GM12878 (cell line): ENCODE results near the gene MSANTD2. TPM values are rescaled to one million over a fixed set of nuclear protein-coding genes. Genes with fewer than 3 reads are reported as not detected.

Experiments used
- ATAC-seq: fragments of 200-7000 bp; cut with Tn5 transposase; 3 replicates; pipeline ENCODE4 v1.9.1; 2020; ENCODE audit warnings: mild to moderate bottlenecking, moderate library complexity
- BruUV-seq: library from RNA; stranded (reverse); fragments of 400-500 nt; replicated peaks from 2 replicates; lab custom pipeline; 2021; lab: Mats Ljungman, UMichigan
- CTCF ChIA-PET: fragments of 300-600 bp; sonication (Branson Sonifier 250); formaldehyde crosslinking; extraction: SDS; loops from one replicate; lab custom pipeline; 2021; ENCODE audit warnings: inconsistent platforms; lab: Yijun Ruan, JAX
- POLR2A ChIA-PET: fragments of 350-600 bp; formaldehyde crosslinking; extraction: SDS; loops from one replicate; lab custom pipeline; 2021; ENCODE audit warnings: inconsistent platforms; lab: Charles Lee
- RAD21 ChIA-PET: fragments of 300-600 bp; sonication (Branson Sonifier 250); formaldehyde crosslinking; loops from one replicate; lab custom pipeline; 2023; ENCODE audit warnings: antibody characterized with exemption; ENCODE audit not compliant: unreplicated experiment; lab: Charles Lee
- SMC1A ChIA-PET: fragments of 300-600 bp; sonication (Branson Sonifier 250); formaldehyde crosslinking; loops from one replicate; lab custom pipeline; 2023; ENCODE audit not compliant: unreplicated experiment, uncharacterized antibody; lab: Charles Lee
- DNase-seq: peaks from one replicate; pipeline ENCODE4 v3.0.0-alpha.2; 2011; ENCODE audit warnings: low read depth, low spot score
- FAIRE-seq: peaks from 3 replicates; lab custom pipeline; 2011; peaks lifted over from hg19 to GRCh38; lab: Jason Lieb, UNC
- H2AFZ ChIP-seq: 2 replicates; pipeline ENCODE4 v1.6.0; 2011; ENCODE audit warnings: low read depth, low read length, control low read depth; ENCODE audit not compliant: control insufficient read depth
- H3K27ac ChIP-seq: 2 replicates; pipeline ENCODE4 v1.5.1; 2011; ENCODE audit warnings: control low read depth; ENCODE audit not compliant: control insufficient read depth, insufficient read depth
- H3K27me3 ChIP-seq, 2 experiments: replicated peaks in 1 of 2; 2 replicates each; pipeline versions ENCODE4 v1.6.0 to v1.6.1; 2011; ENCODE audit warnings: low read length in 1 of 2; ENCODE audit not compliant: control insufficient read depth in 2 of 2, insufficient read depth in 2 of 2
- H3K36me3 ChIP-seq, 2 experiments: 2 replicates each; pipeline ENCODE4 v1.5.1; 2011; ENCODE audit warnings: low read length in 1 of 2; ENCODE audit not compliant: control insufficient read depth in 2 of 2, insufficient read depth in 2 of 2
- H3K4me1 ChIP-seq: 2 replicates; pipeline ENCODE4 v1.6.1; 2011; ENCODE audit warnings: mild to moderate bottlenecking, low read length, moderate library complexity, mixed read lengths; ENCODE audit not compliant: control insufficient read depth, insufficient read depth
- H3K4me2 ChIP-seq: 2 replicates; pipeline ENCODE4 v1.6.0; 2011; ENCODE audit warnings: control low read depth; ENCODE audit not compliant: control insufficient read depth, insufficient read depth
- H3K4me3 ChIP-seq: fragments of 200-600 bp; sonication (generic); 2 replicates; pipeline ENCODE4 v1.5.1; 2016
- H3K79me2 ChIP-seq: 2 replicates; pipeline ENCODE4 v1.6.0; 2011; ENCODE audit warnings: low read length; ENCODE audit not compliant: control insufficient read depth, insufficient read depth
- H3K9ac ChIP-seq: 2 replicates; pipeline ENCODE4 v1.8.0; 2011; ENCODE audit warnings: low read length, control low read depth, mixed read lengths; ENCODE audit not compliant: control insufficient read depth, insufficient read depth
- H3K9me3 ChIP-seq: replicated peaks from 3 replicates; pipeline ENCODE4 v1.5.1; 2011; ENCODE audit warnings: mild to moderate bottlenecking, low read length; ENCODE audit not compliant: control insufficient read depth, insufficient read depth
- H4K20me1 ChIP-seq: 2 replicates; pipeline ENCODE4 v1.6.0; 2011; ENCODE audit not compliant: control insufficient read depth, insufficient read depth
- CUX1 ChIP-seq: IDR thresholded peaks from 2 replicates; pipeline ENCODE4 v1.6.1; 2012; ENCODE audit warnings: improper control_type of control experiment, low read depth, low read length; ENCODE audit not compliant: insufficient replicate concordance
- SIN3A ChIP-seq: IDR thresholded peaks from 2 replicates; pipeline ENCODE4 v1.6.1; 2012; ENCODE audit warnings: low read depth, low read length, improper control_type of control experiment
- TCF7 ChIP-seq: IDR thresholded peaks from 2 replicates; pipeline ENCODE4 v1.6.1; 2014; ENCODE audit warnings: antibody characterized with exemption, borderline replicate concordance
- WGBS: methylation state at CpG from one replicate; pipeline ENCODE4 v1.1.6; 2016; ENCODE audit warnings: low lambda C conversion rate; ENCODE audit not compliant: insufficient replicate concordance, insufficient coverage; ENCODE audit errors: missing lambda C conversion rate; 5-methylcytosine and 5-hydroxymethylcytosine counted together
- in situ Hi-C: fragments of 300-500 bp; cut with MboI; formaldehyde crosslinking; loops from 9 replicates; pipeline ENCODE4 v1.14.3; 2018; ENCODE audit warnings: mixed read lengths
- intact Hi-C: fragments of 100-400 bp; cut with micrococcal nuclease; formaldehyde crosslinking; loops from one replicate; pipeline ENCODE4 v1.14.2; 2022; ENCODE audit not compliant: unreplicated experiment
- polyA plus RNA-seq, 11 experiments: library from polyadenylated mRNA; depleted of rRNA in 4 of 11; unstranded in 6 of 11; stranded (reverse) in 5 of 11; fragments of >200 nt; fragmentation: Nextera tagmentation in 4 of 11; fragmentation: Illumina TruSeq in 1 of 11; extraction: Ambion mirVana in 4 of 11; extraction: Trizol in 1 of 11; gene quantifications; 1 replicate in 1 of 11; 2 replicates in 10 of 11; pipeline versions ENCODE4 v1.2.1 to v1.2.3, GENCODE V29; 2011 to 2016; ENCODE audit warnings: inconsistent platforms in 2 of 11, missing spikeins in 2 of 11, low read depth in 1 of 11
- total RNA-seq, 4 experiments: library from RNA; depleted of rRNA in 3 of 4; stranded (reverse); fragments of >200 nt in 3 of 4; fragmentation: Illumina TruSeq in 1 of 4; extraction: Trizol in 1 of 4; gene quantifications; 2 replicates each; pipeline versions ENCODE4 v1.2.1 to v1.2.3, GENCODE V29; 2013 to 2021

The MSANTD2 gene
- total and polyA plus RNA-seq, 10 of the 15 experiments (the other 5 are each of a cell fraction or from before 2014, with no cell fraction given), result 3.0 to 12.4 (median 8.0) TPM

- TF ChIP-seq CUX1, result no peak
- no peak for TF ChIP-seq TCF7
- TF ChIP-seq SIN3A, result no peak
- DNase-seq (no peak), FAIRE-seq (no peak), ATAC-seq (no peak)
- BruUV-seq, result no TSS peak
- no peaks in the 10 kb centered on the region for H3K4me1 ChIP-seq
- H3K9me3 ChIP-seq, result no peaks in the 10 kb centered on the region
- 21% methylated on average over 8 of the region's 8 CpGs for WGBS
- SMC1A ChIA-PET, result no interaction called here
- in situ Hi-C loops (loop anchor here (25.0 kb wide), 1 partner anchor 431 kb away; the partner anchor contains the start of gene OR8B4), intact Hi-C loops (no loop called here)
- H3K27me3 ChIP-seq, result peaks cover 18 to 30% of the 10 kb centered on the region in 2 experiments
- POLR2A ChIA-PET, result no interaction called here
- RAD21 ChIA-PET, result no interaction called here
- H3K36me3 ChIP-seq, result no peaks in the 10 kb centered on the region
- no peak overlapping the region for H3K9ac ChIP-seq
- CTCF ChIA-PET, result interaction anchor here (1.6 kb wide), 1 partner anchor 33 kb away, joined by 4 read pairs; no protein-coding TSS in a partner anchor
- no peak overlapping the region for H3K4me2 ChIP-seq
- no peaks in the 10 kb centered on the region for H3K79me2 ChIP-seq
- H2AFZ ChIP-seq, result no peak overlapping the region
- H4K20me1 ChIP-seq, result no peaks in the 10 kb centered on the region
- no peak overlapping the region for H3K27ac ChIP-seq
- H3K4me3 ChIP-seq, result no peak overlapping the region
Observed at GRCh38 chr11:124843616-124843910, 43.4 kb upstream of the MSANTD2 start.
